Activated CD4-positive, alpha-beta T cell treated with anti-CD3 and anti-CD28 coated beads, Interleukin-2, amount 10 ng/mL, durations not matched to agents 24 days and 14 days (primary cell): Measurements from ENCODE around the gene FRMD4A. TPM values are rescaled to one million over a fixed set of nuclear protein-coding genes. Genes with fewer than 3 reads are reported as not detected.

ENCODE experiments used
- DNase-seq: peaks from one replicate; pipeline ENCODE4 v3.0.0; 2022
- H3K27ac Mint-ChIP-seq: one replicate; pipeline ENCODE4 v1.8.0; 2022; ENCODE audit warnings: mild to moderate bottlenecking, mixed read lengths
- H3K27me3 Mint-ChIP-seq: one replicate; pipeline ENCODE4 v1.8.0; 2022; ENCODE audit warnings: mixed read lengths
- H3K36me3 Mint-ChIP-seq: one replicate; pipeline ENCODE4 v1.8.0; 2022; ENCODE audit warnings: low read depth, mild to moderate bottlenecking, mixed read lengths
- H3K4me1 Mint-ChIP-seq: one replicate; pipeline ENCODE4 v1.8.0; 2021; ENCODE audit warnings: mixed read lengths
- H3K4me3 Mint-ChIP-seq: one replicate; pipeline ENCODE4 v1.8.0; 2022; ENCODE audit warnings: mild to moderate bottlenecking, moderate library complexity, mixed read lengths
- H3K9me3 Mint-ChIP-seq: one replicate; pipeline ENCODE4 v1.8.0; 2021; ENCODE audit warnings: mixed read lengths
- intact Hi-C: fragments of 100-400 bp; cut with micrococcal nuclease; formaldehyde crosslinking; loops from one replicate; pipeline ENCODE4 v1.15.1; 2023
- total RNA-seq: library from RNA; stranded (reverse); gene quantifications from 2 replicates; pipeline ENCODE4 v1.2.3, GENCODE V29; 2022

The FRMD4A gene
- total RNA-seq, 1 donor from 2014 or later, result 0.98 TPM

DNA sequence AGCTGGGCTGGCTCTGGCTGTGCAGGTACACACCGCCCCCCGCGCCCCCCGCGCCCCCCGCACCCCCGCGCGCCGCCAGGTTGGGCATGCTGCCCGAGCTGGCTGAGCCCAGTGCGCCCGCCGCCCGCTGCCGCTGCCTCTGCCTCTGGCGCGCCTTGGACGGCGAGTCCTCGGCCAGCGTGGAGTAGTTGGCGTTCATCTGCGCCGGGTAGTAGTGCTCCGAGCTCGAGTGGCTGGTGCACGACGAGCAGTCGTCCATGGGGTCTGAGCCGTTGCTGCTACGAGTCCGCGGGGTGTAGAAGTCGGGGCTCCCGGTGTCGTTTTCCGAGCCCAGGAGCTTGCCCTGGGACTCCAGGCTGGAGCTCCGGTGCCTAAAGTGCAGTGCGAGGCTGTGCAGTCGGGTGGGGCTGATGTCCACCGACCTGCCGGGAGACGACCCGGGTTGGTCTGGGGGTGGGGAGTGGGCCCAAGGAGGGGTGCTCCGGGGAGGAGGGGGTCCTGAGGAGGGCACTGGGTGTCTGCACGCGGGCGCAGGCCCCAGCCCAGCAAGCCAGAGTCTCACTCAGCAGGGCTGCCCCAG is 673.5 kb downstream of the FRMD4A start:
- no peak for DNase-seq
- H3K4me1 Mint-ChIP-seq, result peaks cover 7% of the 10 kb centered on the region
- no peak overlapping the region for H3K27ac Mint-ChIP-seq
- H3K27me3 Mint-ChIP-seq, result no peaks in the 10 kb centered on the region
- H3K9me3 Mint-ChIP-seq, result no peaks in the 10 kb centered on the region
- intact Hi-C loops, result no loop called here
- H3K4me3 Mint-ChIP-seq, result no peak overlapping the region
- H3K36me3 Mint-ChIP-seq, result no peaks in the 10 kb centered on the region

- Mint-ChIP-seq H3K27ac (no peak overlapping the region), H3K4me1 (peaks cover 7% of the 10 kb centered on the region), H3K4me3 (no peak overlapping the region), H3K9me3 (no peaks in the 10 kb centered on the region), H3K27me3 (no peaks in the 10 kb centered on the region), H3K36me3 (no peaks in the 10 kb centered on the region)
- no peak for DNase-seq
- intact Hi-C loops, result no loop called here
Observed at GRCh38 chr10:13656337-13657100, 674.2 kb downstream of the FRMD4A start.

GRCh38 chr10:13654846-13655245 is 675.9 kb downstream of the FRMD4A start:
- no peaks in the 10 kb centered on the region for H3K4me1 Mint-ChIP-seq
- no peak overlapping the region for H3K4me3 Mint-ChIP-seq
- H3K36me3 Mint-ChIP-seq, result no peaks in the 10 kb centered on the region
- H3K9me3 Mint-ChIP-seq, result no peaks in the 10 kb centered on the region
- H3K27me3 Mint-ChIP-seq, result no peaks in the 10 kb centered on the region
- H3K27ac Mint-ChIP-seq, result no peak overlapping the region
- DNase-seq, result no peak
- intact Hi-C loops, result no loop called here

GRCh38 chr10:13654118-13654830 is 676.5 kb downstream of the FRMD4A start:
- Mint-ChIP-seq H3K9me3 (no peaks in the 10 kb centered on the region), H3K4me3 (no peak overlapping the region)

DNA sequence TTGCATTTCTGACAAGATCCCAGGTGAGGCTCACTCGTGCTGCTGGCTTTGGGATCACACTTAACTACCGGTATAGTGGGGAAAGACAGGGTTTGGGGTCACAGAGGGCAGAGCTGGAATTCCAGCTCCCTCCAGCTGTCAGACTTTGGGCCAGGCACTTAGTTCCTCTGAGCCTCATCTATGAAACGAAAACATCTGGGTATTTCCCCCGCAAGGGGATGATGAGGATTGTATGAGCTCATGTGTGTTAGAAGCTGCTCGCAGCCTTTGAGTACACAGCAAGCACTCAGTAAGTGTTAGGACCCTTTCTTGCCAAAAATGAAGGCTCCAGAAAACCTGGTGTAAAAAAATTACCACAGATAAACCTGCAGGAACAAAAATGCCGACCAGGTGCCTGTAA is 677.9 kb downstream of the FRMD4A start:
- Mint-ChIP-seq H3K4me1 (peaks cover 7% of the 10 kb centered on the region), H3K36me3 (peaks cover 10% of the 10 kb centered on the region), H3K9me3 (no peaks in the 10 kb centered on the region), H3K27me3 (no peaks in the 10 kb centered on the region), H3K27ac (no peak overlapping the region), H3K4me3 (no peak overlapping the region)
- DNase-seq, result no peak
- intact Hi-C loops, result no loop called here

More at GRCh38 chr10:13654118-13654830, 676.5 kb downstream of the FRMD4A start:
- Mint-ChIP-seq H3K27ac (no peak overlapping the region), H3K27me3 (no peaks in the 10 kb centered on the region), H3K36me3 (no peaks in the 10 kb centered on the region), H3K4me1 (no peaks in the 10 kb centered on the region)
- DNase-seq, result no peak
- intact Hi-C loops, result no loop called here

DNA sequence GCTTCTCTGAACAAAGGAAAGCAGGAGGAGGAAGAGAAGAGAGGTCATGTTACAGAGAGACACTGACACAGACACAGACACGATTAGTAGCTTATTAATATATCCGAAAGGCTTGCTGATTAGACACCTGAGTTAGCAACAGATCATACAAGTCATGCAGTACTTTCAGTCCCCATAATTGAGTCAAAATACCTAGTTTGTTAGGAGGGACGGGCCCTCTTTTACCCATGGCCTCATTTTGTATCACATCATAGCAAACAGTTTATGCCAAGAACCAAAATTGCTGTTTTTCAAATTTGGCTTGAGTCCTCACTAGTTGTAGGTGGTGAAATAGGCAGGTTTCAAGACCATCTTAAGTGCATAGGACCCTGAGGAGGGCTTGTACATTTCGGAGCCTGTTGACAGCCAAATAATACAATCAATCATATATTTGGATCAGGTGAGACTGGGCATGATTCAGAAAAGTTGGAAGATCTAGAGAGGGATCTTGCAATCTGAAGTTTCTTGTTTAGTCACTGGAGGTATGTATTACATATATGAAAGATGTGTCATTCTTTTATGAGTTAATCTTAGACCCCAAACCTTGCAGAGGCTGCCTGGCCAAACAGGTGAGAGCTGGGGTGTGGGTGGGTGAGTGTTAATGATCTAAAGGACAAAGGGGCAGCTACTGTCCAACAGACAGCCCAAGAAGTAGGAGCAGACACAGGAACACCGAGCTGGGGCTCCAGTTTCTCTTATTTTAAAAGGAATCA is 678.6 kb downstream of the FRMD4A start:
- H3K27ac Mint-ChIP-seq, result no peak overlapping the region
- no peak overlapping the region for H3K4me3 Mint-ChIP-seq

DNA sequence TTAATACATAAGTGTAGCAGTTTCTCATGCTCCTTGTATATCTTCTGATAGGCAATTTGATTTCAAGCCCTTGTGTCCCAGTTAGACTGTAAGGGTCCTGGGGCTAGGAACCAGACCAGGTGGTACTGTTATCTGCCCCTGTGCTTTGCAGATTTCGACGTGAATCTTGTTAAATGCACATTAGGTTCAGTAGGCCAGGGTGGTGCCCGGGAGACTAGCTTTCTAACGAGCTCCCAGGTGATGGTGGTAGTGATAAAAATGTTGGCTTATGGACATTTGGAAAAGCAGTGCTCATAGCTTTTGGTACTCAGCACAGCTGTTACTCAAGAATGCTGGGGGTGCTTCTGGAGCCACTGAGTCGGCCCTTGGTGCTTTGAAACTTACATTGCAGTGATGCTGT is 679.8 kb downstream of the FRMD4A start:
- Mint-ChIP-seq H3K27ac (no peak overlapping the region), H3K4me3 (no peak overlapping the region), H3K27me3 (no peaks in the 10 kb centered on the region), H3K36me3 (peaks cover 16% of the 10 kb centered on the region), H3K4me1 (peaks cover 7% of the 10 kb centered on the region), H3K9me3 (no peaks in the 10 kb centered on the region)
- no peak for DNase-seq
- intact Hi-C loops, result no loop called here

More for the DNA sequence above, 678.6 kb downstream of the FRMD4A start:
- H3K9me3 Mint-ChIP-seq, result no peaks in the 10 kb centered on the region
- peaks cover 10% of the 10 kb centered on the region for H3K36me3 Mint-ChIP-seq
- H3K4me1 Mint-ChIP-seq, result peaks cover 7% of the 10 kb centered on the region
- no peaks in the 10 kb centered on the region for H3K27me3 Mint-ChIP-seq
- no peak for DNase-seq
- intact Hi-C loops, result no loop called here

- intact Hi-C loops, result no loop called here
- H3K9me3 Mint-ChIP-seq, result no peaks in the 10 kb centered on the region
- H3K4me3 Mint-ChIP-seq, result no peak overlapping the region
- peaks cover 7% of the 10 kb centered on the region for H3K4me1 Mint-ChIP-seq
- H3K36me3 Mint-ChIP-seq, result peaks cover 19% of the 10 kb centered on the region
- H3K27me3 Mint-ChIP-seq, result no peaks in the 10 kb centered on the region
- no peak overlapping the region for H3K27ac Mint-ChIP-seq
- no peak for DNase-seq
Observed at GRCh38 chr10:13649844-13650520, 680.7 kb downstream of the FRMD4A start.

DNA sequence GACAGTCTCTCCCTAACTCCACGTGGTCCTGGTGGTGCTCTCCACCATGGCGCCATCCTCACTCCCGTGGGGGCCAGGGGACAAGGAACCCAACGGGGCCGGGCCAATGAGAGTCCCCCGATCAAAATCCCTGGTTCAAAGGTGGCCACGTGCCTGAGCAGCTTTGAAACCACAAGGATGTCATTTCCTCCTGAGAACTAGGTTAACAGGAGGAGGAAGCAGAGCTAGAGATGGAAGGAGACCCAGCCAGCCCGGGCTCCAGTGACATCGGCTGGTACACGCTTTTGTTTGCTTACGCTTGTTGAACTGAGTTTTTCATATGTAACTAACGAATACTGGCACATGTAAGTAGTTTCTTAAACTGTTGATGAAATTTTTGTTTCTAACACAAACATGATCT is 682.3 kb downstream of the FRMD4A start:
- DNase-seq, result no peak
- no peaks in the 10 kb centered on the region for H3K9me3 Mint-ChIP-seq
- intact Hi-C loops, result no loop called here
- no peak overlapping the region for H3K27ac Mint-ChIP-seq
- H3K27me3 Mint-ChIP-seq, result no peaks in the 10 kb centered on the region
- H3K4me1 Mint-ChIP-seq, result peaks cover 7% of the 10 kb centered on the region
- peaks cover 19% of the 10 kb centered on the region for H3K36me3 Mint-ChIP-seq
- no peak overlapping the region for H3K4me3 Mint-ChIP-seq

DNA sequence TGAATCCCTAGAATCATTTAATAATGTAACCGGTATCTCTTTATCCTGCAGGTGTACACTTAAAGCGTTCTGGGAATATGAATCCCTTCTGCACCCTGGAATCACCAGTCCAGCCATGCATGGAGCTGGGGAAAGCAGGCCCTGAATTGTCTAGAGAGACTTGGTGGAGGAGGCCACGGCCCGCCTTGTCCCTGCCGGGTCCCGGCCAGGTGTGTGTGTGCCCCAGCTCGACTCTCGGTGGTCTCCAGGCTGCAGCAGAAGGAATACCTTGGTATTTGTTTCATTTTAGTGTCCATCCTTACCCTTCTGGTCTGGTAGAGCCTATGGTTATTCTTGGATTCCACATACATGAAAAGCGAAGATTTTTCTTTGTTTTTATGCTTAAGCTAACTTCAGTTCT is 685.9 kb downstream of the FRMD4A start:
- Mint-ChIP-seq H3K9me3 (peaks cover 26% of the 10 kb centered on the region), H3K36me3 (peaks cover 49% of the 10 kb centered on the region), H3K27me3 (no peaks in the 10 kb centered on the region), H3K4me3 (no peak overlapping the region), H3K4me1 (peaks cover 7% of the 10 kb centered on the region), H3K27ac (no peak overlapping the region)
- no peak for DNase-seq
- intact Hi-C loops, result no loop called here

DNA sequence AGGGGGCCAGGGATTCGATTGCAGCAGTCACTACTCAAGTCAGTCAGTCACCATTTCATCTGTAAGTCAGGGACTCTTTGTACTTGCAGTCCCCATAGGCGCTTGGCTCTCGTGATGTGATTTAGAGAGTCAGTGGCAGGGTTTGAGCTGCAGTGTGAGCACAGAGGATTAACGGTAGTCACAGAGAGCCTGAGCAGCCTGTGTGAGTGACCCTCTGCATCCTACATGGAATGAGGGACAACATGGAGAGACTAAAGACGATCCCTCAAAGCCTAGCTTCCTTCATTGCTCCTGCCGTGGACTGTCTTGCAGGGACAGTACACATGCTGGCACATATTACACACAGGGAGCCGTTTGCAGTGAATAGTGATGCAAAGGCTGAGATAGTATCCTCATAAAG is 687.7 kb downstream of the FRMD4A start:
- peaks cover 26% of the 10 kb centered on the region for H3K9me3 Mint-ChIP-seq
- intact Hi-C loops, result no loop called here
- H3K27ac Mint-ChIP-seq, result no peak overlapping the region
- H3K27me3 Mint-ChIP-seq, result no peaks in the 10 kb centered on the region
- no peak for DNase-seq
- no peak overlapping the region for H3K4me3 Mint-ChIP-seq
- no peaks in the 10 kb centered on the region for H3K4me1 Mint-ChIP-seq
- H3K36me3 Mint-ChIP-seq, result peaks cover 46% of the 10 kb centered on the region

DNA sequence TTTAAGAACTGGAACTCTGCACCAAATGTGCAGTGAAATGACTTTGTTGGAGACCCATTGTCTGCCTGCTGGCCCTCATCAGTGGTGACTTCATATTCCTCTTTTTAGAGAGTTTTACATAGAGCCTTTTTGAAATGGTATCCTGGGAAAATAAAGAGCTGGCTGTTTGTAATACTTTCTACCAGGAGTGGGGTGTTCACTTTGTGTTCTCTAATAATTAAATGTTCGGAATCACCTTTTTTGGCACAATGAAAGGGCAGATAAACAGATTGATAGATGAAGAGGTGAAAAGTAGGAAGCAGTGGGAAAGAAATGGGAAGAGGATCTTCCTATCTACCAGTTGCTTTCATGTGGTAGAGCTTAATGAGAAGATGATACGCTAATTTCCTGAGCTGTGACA is 688.4 kb downstream of the FRMD4A start:
- no peak overlapping the region for H3K4me3 Mint-ChIP-seq
- H3K9me3 Mint-ChIP-seq, result peaks cover 26% of the 10 kb centered on the region
- intact Hi-C loops, result no loop called here
- no peak for DNase-seq
- H3K27ac Mint-ChIP-seq, result no peak overlapping the region
- no peaks in the 10 kb centered on the region for H3K4me1 Mint-ChIP-seq
- H3K27me3 Mint-ChIP-seq, result no peaks in the 10 kb centered on the region
- H3K36me3 Mint-ChIP-seq, result peaks cover 46% of the 10 kb centered on the region

DNA sequence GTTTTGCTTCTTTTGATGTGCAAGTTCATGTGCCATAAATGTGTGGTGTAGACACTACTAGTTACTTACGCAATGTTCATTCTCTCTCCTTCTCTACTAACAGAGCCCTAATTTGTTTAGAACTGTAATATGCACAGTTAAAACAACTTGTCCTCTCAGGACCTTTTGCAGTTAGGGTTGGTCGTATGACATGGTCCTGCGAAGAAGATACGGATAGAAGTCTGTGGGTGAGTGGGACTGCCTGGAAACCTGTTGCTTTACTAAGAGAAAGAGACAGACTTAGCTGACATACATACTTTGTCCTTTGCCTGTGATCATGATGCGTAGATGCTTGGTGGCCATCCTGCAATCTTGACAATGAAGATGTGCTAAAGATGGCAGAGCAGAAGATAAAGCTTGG is 692.8 kb downstream of the FRMD4A start:
- intact Hi-C loops, result no loop called here
- Mint-ChIP-seq H3K9me3 (peaks cover 23% of the 10 kb centered on the region), H3K4me1 (no peaks in the 10 kb centered on the region), H3K36me3 (peaks cover 38% of the 10 kb centered on the region), H3K4me3 (no peak overlapping the region), H3K27ac (no peak overlapping the region), H3K27me3 (no peaks in the 10 kb centered on the region)
- DNase-seq, result no peak
